Measurements from ENCODE around the gene KRTAP20-1.

The KRTAP20-1 gene

GRCh38 chr21:30616125-30616524 lies at the start of gene KRTAP20-1:
TSS of gene KRTAP20-1 (plus strand) at chr21:30616425. CDS start at chr21:30616455, 30 bp downstream.
- DNase-seq = no peak

GRCh38 chr21:30567617-30568016 lies 48.6 kb upstream of the KRTAP20-1 start:
- no peak for DNase-seq

- DNase-seq = no peak
These were observed 38.5 kb upstream of the KRTAP20-1 start for GRCh38 chr21:30577766-30578165.

GRCh38 chr21:30579346-30579745 lies 36.9 kb upstream of the KRTAP20-1 start:
- DNase-seq = no peak

GRCh38 chr21:30580132-30580531 lies 36.1 kb upstream of the KRTAP20-1 start:
- no peak for DNase-seq

- no peak for DNase-seq
These were observed 33.4 kb upstream of the KRTAP20-1 start for GRCh38 chr21:30582870-30583269.

- no peak for DNase-seq
These were observed 25.9 kb upstream of the KRTAP20-1 start, which contains the start of gene KRTAP22-2 for GRCh38 chr21:30590297-30590696. TSS of gene KRTAP22-2 (minus strand) at chr21:30590397.

GRCh38 chr21:30592140-30592539 lies 24.1 kb upstream of the KRTAP20-1 start, which contains the start of gene KRTAP6-3:
TSS of gene KRTAP6-3 (plus strand) at chr21:30592440. CDS start at chr21:30592446, 6 bp downstream.
- DNase-seq = no peak

- DNase-seq = no peak
These were observed 17.4 kb upstream of the KRTAP20-1 start, which contains the start of gene KRTAP6-2 for GRCh38 chr21:30598802-30599201. TSS of gene KRTAP6-2 (minus strand) at chr21:30598902. CDS start at chr21:30598874, 28 bp downstream.

GRCh38 chr21:30600787-30601186 lies 15.4 kb upstream of the KRTAP20-1 start, which contains the start of gene KRTAP22-1:
TSS of gene KRTAP22-1 (plus strand) at chr21:30601087.
- no peak for DNase-seq

- DNase-seq = no peak
These were observed 10.3 kb upstream of the KRTAP20-1 start for GRCh38 chr21:30605968-30606367.

- DNase-seq = no peak
These were observed 4.1 kb upstream of the KRTAP20-1 start for GRCh38 chr21:30612132-30612531.

GRCh38 chr21:30613836-30614235 lies 2.4 kb upstream of the KRTAP20-1 start, which contains the start of gene KRTAP6-1:
TSS of gene KRTAP6-1 (minus strand) at chr21:30613930. CDS start at chr21:30613904, 26 bp downstream.
- DNase-seq = no peak

- no peak for DNase-seq
These were observed 1.0 kb upstream of the KRTAP20-1 start for GRCh38 chr21:30615199-30615598.

GRCh38 chr21:30620080-30620479 lies 3.9 kb downstream of the KRTAP20-1 start:
- no peak for DNase-seq

GRCh38 chr21:30620522-30620921 lies 4.3 kb downstream of the KRTAP20-1 start, which contains the start of gene KRTAP20-4:
TSS of gene KRTAP20-4 (plus strand) at chr21:30620627.
- no peak for DNase-seq

GRCh38 chr21:30623362-30623761 lies 7.1 kb downstream of the KRTAP20-1 start:
- no peak for DNase-seq

- DNase-seq = no peak
These were observed 9.4 kb downstream of the KRTAP20-1 start for GRCh38 chr21:30625449-30626165.

- DNase-seq = no peak
These were observed 11.9 kb downstream of the KRTAP20-1 start for GRCh38 chr21:30628109-30628508.

GRCh38 chr21:30629200-30629599 lies 13.0 kb downstream of the KRTAP20-1 start:
- no peak for DNase-seq

GRCh38 chr21:30634906-30635305 lies 18.7 kb downstream of the KRTAP20-1 start, which contains the start of gene KRTAP20-2:
TSS of gene KRTAP20-2 (plus strand) at chr21:30635206. CDS start at chr21:30635264, 58 bp downstream.
- no peak for DNase-seq

GRCh38 chr21:30638686-30639085 lies 22.5 kb downstream of the KRTAP20-1 start:
- no peak for DNase-seq

- DNase-seq = no peak
These were observed 26.3 kb downstream of the KRTAP20-1 start, which contains the start of gene KRTAP20-3 for GRCh38 chr21:30642564-30642963. TSS of gene KRTAP20-3 (plus strand) at chr21:30642864.

- DNase-seq = no peak
These were observed 30.7 kb downstream of the KRTAP20-1 start for GRCh38 chr21:30646904-30647414.

Measured in NCI-H82 (cell line).